Activated CD4-positive, CD25-positive, alpha-beta regulatory T cell treated with anti-CD3 and anti-CD28 coated beads, Interleukin-2, amount 50 U/mL, for 24 hours (primary cell): ENCODE results near the gene NLE1.

Experiments used
- ATAC-seq, 2 donors: fragments of 150-1000 bp; cut with Tn5 transposase; one replicate each; pipeline ENCODE4 v1.10.0; 2021; ENCODE audit warnings: mild to moderate bottlenecking in 1 of 2, moderate library complexity in 1 of 2

NLE1 gene

GRCh38 chr17:35084987-35085386 lies 57.1 kb downstream of the NLE1 start:
- ATAC-seq: peak; percentile 6 to 8

- ATAC-seq: no peak
Observed at GRCh38 chr17:35083071-35083470, 59.0 kb downstream of the NLE1 start.

- peak; percentile 68 to 74 for ATAC-seq
Observed at GRCh38 chr17:35082073-35082657, 59.9 kb downstream of the NLE1 start.

GRCh38 chr17:35081638-35082037 lies 60.5 kb downstream of the NLE1 start:
- no peak for ATAC-seq

GRCh38 chr17:35080536-35080935 lies 61.6 kb downstream of the NLE1 start:
- ATAC-seq: peak in 1 of 2 donors; percentile 22

GRCh38 chr17:35079547-35080423 lies 62.3 kb downstream of the NLE1 start:
- ATAC-seq: no peak
